Esophagus muscularis mucosa (tissue), 4 donors: Measurements from ENCODE around the gene KLF11. TPM values are rescaled to one million over a fixed set of nuclear protein-coding genes. Genes with fewer than 3 reads are reported as not detected.

Experiments used
- DNase-seq: peaks from one replicate; pipeline ENCODE4 v3.0.0-alpha.2; 2017; ENCODE audit errors: extremely low spot score
- H3K27ac ChIP-seq, 4 donors: fragments of 200-600 bp; sonication (generic); replicated peaks in 1 of 4; 1 replicate in 3 of 4; 2 replicates in 1 of 4; pipeline ENCODE4 v1.5.1; 2016 to 2019; ENCODE audit warnings: mild to moderate bottlenecking in 1 of 4
- H3K27me3 ChIP-seq, 4 donors: fragments of 200-600 bp; sonication (generic); one replicate each; pipeline versions ENCODE4 v1.5.1 to v1.6.0; 2016 to 2019
- H3K36me3 ChIP-seq, 4 donors: fragments of 200-600 bp; sonication (generic); one replicate each; pipeline ENCODE4 v1.5.1; 2016 to 2019
- H3K4me1 ChIP-seq, 4 donors: fragments of 200-600 bp; sonication (generic); one replicate each; pipeline ENCODE4 v1.5.1; 2016 to 2019
- H3K4me3 ChIP-seq, 4 donors: fragments of 200-600 bp; sonication (generic); 1 replicate in 2 of 4; 2 replicates in 2 of 4; pipeline ENCODE4 v1.5.1; 2016 to 2019; ENCODE audit warnings: mild to moderate bottlenecking in 4 of 4, moderate library complexity in 1 of 4
- H3K9me3 ChIP-seq, 4 donors: fragments of 200-600 bp; sonication (generic); 1 replicate in 3 of 4; 2 replicates in 1 of 4; pipeline ENCODE4 v1.5.1; 2016 to 2019
- EP300 ChIP-seq: sonication (generic); formaldehyde crosslinking; IDR thresholded peaks from one replicate; pipeline ENCODE4 v1.6.1; 2017; ENCODE audit warnings: antibody characterized with exemption
- POLR2A ChIP-seq: fragments of 450-650 bp; IDR thresholded peaks from one replicate; pipeline ENCODE4 v1.6.1; 2017; ENCODE audit warnings: antibody characterized with exemption, moderate library complexity, mild to moderate bottlenecking, low read depth
- POLR2AphosphoS5 ChIP-seq, 2 donors: sonication (generic); formaldehyde crosslinking; IDR thresholded peaks; one replicate each; pipeline ENCODE4 v1.6.1; 2017; ENCODE audit warnings: antibody characterized with exemption in 2 of 2
- WGBS: methylation state at CpG from one replicate; pipeline ENCODE4 v1.1.5; 2018; 5-methylcytosine and 5-hydroxymethylcytosine counted together
- intact Hi-C: fragments of 100-400 bp; cut with DNase I; formaldehyde crosslinking; loops from one replicate; pipeline ENCODE4 v1.15.1; 2023
- total RNA-seq, 4 donors: library from RNA; depleted of rRNA; stranded (reverse); fragments of >200 nt; gene quantifications; one replicate each; pipeline versions ENCODE4 v1.1.0 to v1.2.1, GENCODE V29; 2016
- TF ChIP-seq, protein P1 (sequence below), 3 experiments: fragments of 200-600 bp in 2 of 3; fragments of 450-650 bp in 1 of 3; sonication (generic) in 2 of 3; IDR thresholded peaks; one replicate each; pipeline ENCODE4 v1.5.1; 2017 to 2019; ENCODE audit warnings: antibody characterized with exemption in 3 of 3, mild to moderate bottlenecking in 2 of 3, moderate library complexity in 1 of 3

Gene KLF11
- total RNA-seq, 4 donors from 2014 or later: 15.8 to 51.6 (median 33.9) TPM

DNA sequence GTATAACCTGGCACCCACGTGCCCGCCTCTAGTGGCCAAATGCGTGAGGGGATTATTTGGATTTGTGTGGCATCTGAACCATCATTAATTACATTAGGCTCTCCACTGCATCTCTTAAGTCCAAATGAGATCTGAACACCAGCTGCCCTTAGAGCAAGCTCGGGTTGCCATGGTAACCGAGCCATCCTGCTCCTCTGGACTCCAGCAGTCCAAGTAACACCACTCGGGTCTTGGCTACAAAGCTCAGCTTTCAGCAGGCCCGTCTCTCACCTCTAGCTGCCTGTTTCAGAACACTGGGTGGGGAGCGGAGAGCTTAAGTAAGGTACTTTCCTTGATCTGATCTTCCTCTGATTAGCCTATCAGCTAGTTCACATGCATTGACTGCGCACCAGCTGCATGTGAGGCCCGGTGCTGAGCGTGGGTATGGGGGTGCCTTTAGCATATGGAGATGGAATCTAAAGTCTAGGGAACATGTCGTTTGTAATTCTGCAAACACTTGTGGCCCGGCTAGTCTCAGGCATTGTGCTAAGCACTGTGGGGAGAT lies 51.0 kb downstream of the KLF11 start:
- Histone ChIP-seq H3K4me3 (no peak overlapping the region), H3K27ac (no peak overlapping the region), H3K9me3 (no peaks in the 10 kb centered on the region), H3K4me1 (peaks cover 0 to 18% (median 16%) of the 10 kb centered on the region in 4 donors), H3K27me3 (peaks cover 0 to 33% (median 4%) of the 10 kb centered on the region in 4 donors), H3K36me3 (no peaks in the 10 kb centered on the region)
- DNase-seq: no peak
- 89% methylated on average over 11 of the region's 13 CpGs for WGBS
- no peak for TF ChIP-seq POLR2A
- TF ChIP-seq POLR2AphosphoS5 (IDR thresholded peaks at IDR 0.05): no peak
- no peak for TF ChIP-seq EP300
- TF ChIP-seq, protein P1, sequence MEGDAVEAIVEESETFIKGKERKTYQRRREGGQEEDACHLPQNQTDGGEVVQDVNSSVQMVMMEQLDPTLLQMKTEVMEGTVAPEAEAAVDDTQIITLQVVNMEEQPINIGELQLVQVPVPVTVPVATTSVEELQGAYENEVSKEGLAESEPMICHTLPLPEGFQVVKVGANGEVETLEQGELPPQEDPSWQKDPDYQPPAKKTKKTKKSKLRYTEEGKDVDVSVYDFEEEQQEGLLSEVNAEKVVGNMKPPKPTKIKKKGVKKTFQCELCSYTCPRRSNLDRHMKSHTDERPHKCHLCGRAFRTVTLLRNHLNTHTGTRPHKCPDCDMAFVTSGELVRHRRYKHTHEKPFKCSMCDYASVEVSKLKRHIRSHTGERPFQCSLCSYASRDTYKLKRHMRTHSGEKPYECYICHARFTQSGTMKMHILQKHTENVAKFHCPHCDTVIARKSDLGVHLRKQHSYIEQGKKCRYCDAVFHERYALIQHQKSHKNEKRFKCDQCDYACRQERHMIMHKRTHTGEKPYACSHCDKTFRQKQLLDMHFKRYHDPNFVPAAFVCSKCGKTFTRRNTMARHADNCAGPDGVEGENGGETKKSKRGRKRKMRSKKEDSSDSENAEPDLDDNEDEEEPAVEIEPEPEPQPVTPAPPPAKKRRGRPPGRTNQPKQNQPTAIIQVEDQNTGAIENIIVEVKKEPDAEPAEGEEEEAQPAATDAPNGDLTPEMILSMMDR (IDR thresholded peaks at IDR 0.05): no peak
- intact Hi-C loops: loop anchor here (10.0 kb wide), 1 partner anchor 280 kb away; no protein-coding TSS in a partner anchor

DNA sequence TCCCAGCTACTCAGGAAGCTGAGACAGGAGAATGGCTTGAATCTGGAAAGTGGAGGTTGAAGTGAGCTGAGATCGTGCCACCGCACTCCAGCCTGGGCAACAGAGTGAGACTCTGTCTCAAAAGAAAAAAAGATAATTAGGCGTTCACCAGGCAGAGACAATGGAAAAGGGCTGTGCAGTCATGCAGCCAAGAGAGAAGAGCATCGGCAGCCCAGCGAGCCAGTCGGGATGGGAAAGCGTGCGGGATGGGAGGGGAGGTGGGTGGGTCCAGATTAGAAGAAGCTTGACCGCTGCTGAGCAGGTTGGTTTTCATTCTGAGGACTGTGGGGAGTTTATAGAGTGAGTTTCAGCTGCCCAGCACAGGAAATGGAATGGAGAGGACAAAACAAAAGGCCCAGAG lies 51.8 kb downstream of the KLF11 start:
- no peaks in the 10 kb centered on the region for H3K36me3 ChIP-seq
- intact Hi-C loops: loop anchor here (10.0 kb wide), 1 partner anchor 280 kb away; no protein-coding TSS in a partner anchor
- H3K4me1 ChIP-seq: peaks cover 0 to 18% (median 16%) of the 10 kb centered on the region in 4 donors
- H3K27me3 ChIP-seq: peaks cover 0 to 33% (median 4%) of the 10 kb centered on the region in 4 donors
- DNase-seq: no peak
- no peak overlapping the region for H3K27ac ChIP-seq
- no peaks in the 10 kb centered on the region for H3K9me3 ChIP-seq
- H3K4me3 ChIP-seq: no peak overlapping the region
- 89% methylated on average over 9 of the region's 9 CpGs for WGBS
- TF ChIP-seq EP300 (no peak), POLR2AphosphoS5 (IDR thresholded peaks at IDR 0.05) (no peak), POLR2A (no peak)
- TF ChIP-seq, protein P1 (IDR thresholded peaks at IDR 0.05): no peak

DNA sequence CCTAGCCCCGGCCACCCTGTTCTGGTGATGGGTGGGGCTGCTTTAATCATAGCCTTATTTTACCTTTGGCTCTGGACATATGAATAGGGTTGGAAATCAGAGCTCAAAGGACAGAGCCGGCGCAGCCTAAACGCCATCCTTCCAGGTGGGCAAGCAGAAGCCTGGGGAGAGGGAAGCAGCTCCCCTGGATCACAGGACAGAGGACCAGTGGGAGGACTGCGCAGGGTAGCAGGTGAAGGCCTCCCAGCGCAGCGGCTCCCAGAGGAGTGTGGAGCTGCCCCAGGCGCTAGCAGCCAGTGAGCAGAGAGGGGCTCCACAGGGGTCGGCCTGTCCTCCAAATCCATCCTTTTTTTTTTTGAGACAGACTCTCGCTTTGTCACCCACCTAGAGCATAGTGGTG lies 53.3 kb downstream of the KLF11 start:
- no peak for DNase-seq
- no peaks in the 10 kb centered on the region for H3K36me3 ChIP-seq
- H3K27ac ChIP-seq: no peak overlapping the region
- no peaks in the 10 kb centered on the region for H3K9me3 ChIP-seq
- intact Hi-C loops: loop anchor here (2.0 to 10.0 kb wide), 2 partner anchors 22 to 282 kb away; no protein-coding TSS in a partner anchor
- H3K27me3 ChIP-seq: peaks cover 0 to 25% (median 0%) of the 10 kb centered on the region in 4 donors
- WGBS: 96% methylated on average over 10 of the region's 10 CpGs
- peaks cover 0 to 13% (median 11%) of the 10 kb centered on the region in 4 donors for H3K4me1 ChIP-seq
- H3K4me3 ChIP-seq: no peak overlapping the region
- TF ChIP-seq, protein P1 (IDR thresholded peaks at IDR 0.05): no peak
- TF ChIP-seq EP300: no peak
- no peak for TF ChIP-seq POLR2AphosphoS5 (IDR thresholded peaks at IDR 0.05)
- TF ChIP-seq POLR2A: no peak

DNA sequence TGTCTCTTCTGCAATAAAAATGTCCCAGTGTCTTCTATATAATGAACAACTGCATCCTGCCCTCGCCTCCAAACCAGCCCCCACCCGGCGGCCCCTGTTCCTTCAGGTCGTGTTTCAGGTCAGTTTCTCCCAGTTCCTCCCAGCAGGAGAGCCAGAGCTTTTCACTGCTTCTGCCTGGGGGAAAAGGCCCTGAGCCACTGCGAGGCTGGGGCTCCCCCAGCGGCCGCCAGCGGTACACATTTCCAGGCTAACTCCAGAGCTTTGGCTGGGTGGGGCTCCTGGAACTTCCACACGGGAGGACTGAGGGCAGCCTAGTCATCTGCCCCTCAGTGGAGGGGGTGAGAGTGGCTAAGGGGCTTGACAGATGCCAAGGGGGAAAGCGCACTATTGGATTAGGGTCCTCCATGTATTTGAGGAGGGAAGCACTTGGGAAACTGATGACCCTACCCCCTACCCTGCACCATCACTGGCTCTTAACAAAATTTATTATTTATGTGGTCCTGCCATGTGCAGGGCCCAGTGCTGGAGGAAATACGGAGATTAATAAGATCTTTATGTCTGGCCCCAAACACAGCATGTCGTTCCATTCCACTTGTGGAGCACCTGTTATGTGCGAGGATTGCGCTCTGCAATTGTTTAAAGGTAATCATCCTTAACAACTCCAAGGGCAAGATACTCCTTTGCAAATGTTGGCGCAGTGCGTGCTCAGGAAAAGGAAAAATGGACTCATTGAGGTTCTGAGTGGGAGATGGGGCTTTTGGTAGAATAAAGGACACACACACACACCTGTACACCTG lies 54.2 kb downstream of the KLF11 start:
- H3K36me3 ChIP-seq: no peaks in the 10 kb centered on the region
- TF ChIP-seq, protein P1 (IDR thresholded peaks at IDR 0.05): peak in 2 of 3 experiments; percentile 86 to 90
- TF ChIP-seq EP300 (no peak), POLR2AphosphoS5 (IDR thresholded peaks at IDR 0.05) (peak in 1 of 2 donors; percentile 40), POLR2A (no peak)
- H3K27ac ChIP-seq: no peak overlapping the region
- no peaks in the 10 kb centered on the region for H3K9me3 ChIP-seq
- H3K4me1 ChIP-seq: peaks cover 0 to 13% (median 10%) of the 10 kb centered on the region in 4 donors
- 32% methylated on average over 16 of the region's 16 CpGs for WGBS
- no peak for DNase-seq
- intact Hi-C loops: loop anchor here (2.0 to 10.0 kb wide), 2 partner anchors 23 to 283 kb away; no protein-coding TSS in a partner anchor
- peaks cover 0 to 18% (median 0%) of the 10 kb centered on the region in 4 donors for H3K27me3 ChIP-seq
- H3K4me3 ChIP-seq: no peak overlapping the region
